Tibial artery (tissue), 4 donors: ENCODE measurements around the gene PLXNA2.

ENCODE experiments used
- DNase-seq, 2 donors: peaks; one replicate each; pipeline ENCODE4 v3.0.0-alpha.2; 2019
- H3K27ac ChIP-seq, 2 donors: fragments of 200-600 bp; sonication (generic) in 1 of 2; 1 replicate in 1 of 2; 2 replicates in 1 of 2; pipeline ENCODE4 v1.5.1; 2018 to 2019; ENCODE audit warnings: mild to moderate bottlenecking in 1 of 2
- H3K27me3 ChIP-seq, 2 donors: fragments of 200-600 bp; sonication (generic) in 1 of 2; one replicate each; pipeline versions ENCODE4 v1.5.1 to v1.6.0; 2016 to 2019
- H3K36me3 ChIP-seq, 3 donors: fragments of 200-600 bp; sonication (generic) in 2 of 3; one replicate each; pipeline ENCODE4 v1.5.1; 2016 to 2019; ENCODE audit warnings: mild to moderate bottlenecking in 2 of 3
- H3K4me1 ChIP-seq, 4 donors: fragments of 200-600 bp; sonication (generic) in 2 of 4; 1 replicate in 3 of 4; 2 replicates in 1 of 4; pipeline ENCODE4 v1.5.1; 2016 to 2019
- H3K4me3 ChIP-seq, 2 donors: fragments of 200-600 bp; sonication (generic) in 1 of 2; 1 replicate in 1 of 2; 2 replicates in 1 of 2; pipeline ENCODE4 v1.5.1; 2018 to 2019; ENCODE audit warnings: mild to moderate bottlenecking in 2 of 2
- H3K9me3 ChIP-seq, 3 donors: fragments of 200-600 bp; sonication (generic) in 1 of 3; one replicate each; pipeline ENCODE4 v1.5.1; 2016 to 2019
- intact Hi-C: fragments of 100-400 bp; cut with DNase I; formaldehyde crosslinking; loops from one replicate; pipeline ENCODE4 v1.15.0; 2023; ENCODE audit warnings: low total_unique reads
- TF ChIP-seq, protein P1 (sequence below), 2 experiments: fragments of 200-600 bp in 1 of 2; fragments of 450-650 bp in 1 of 2; IDR thresholded peaks; one replicate each; pipeline ENCODE4 v1.5.1; 2017 to 2019; ENCODE audit warnings: antibody characterized with exemption in 2 of 2, mild to moderate bottlenecking in 1 of 2, moderate library complexity in 1 of 2

The PLXNA2 gene

DNA sequence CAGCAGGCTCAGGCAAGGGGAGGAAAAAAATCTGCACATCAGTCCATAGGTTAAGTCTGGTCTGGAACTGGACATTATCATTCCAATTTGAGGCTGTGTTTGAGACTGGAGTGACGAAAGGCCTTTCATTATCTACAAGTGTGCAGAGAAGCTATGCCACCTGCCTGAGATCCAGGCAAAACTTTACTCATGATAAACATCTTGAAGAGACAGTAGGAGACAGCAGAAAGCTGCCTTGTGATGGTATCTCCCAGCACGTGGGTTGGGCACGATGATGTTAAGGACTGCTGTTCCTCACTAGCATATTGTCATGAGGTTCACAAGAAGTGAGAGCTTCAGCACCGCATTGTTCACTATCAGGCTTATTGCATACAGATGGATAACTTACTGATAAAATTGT is 126.4 kb downstream of the PLXNA2 start:
- H3K9me3 ChIP-seq = no peaks in the 10 kb centered on the region
- H3K27me3 ChIP-seq = no peaks in the 10 kb centered on the region
- no peak overlapping the region for H3K27ac ChIP-seq
- no peak overlapping the region for H3K4me3 ChIP-seq
- DNase-seq = no peak
- intact Hi-C loops = no loop called here
- no peaks in the 10 kb centered on the region for H3K36me3 ChIP-seq
- TF ChIP-seq, protein P1, sequence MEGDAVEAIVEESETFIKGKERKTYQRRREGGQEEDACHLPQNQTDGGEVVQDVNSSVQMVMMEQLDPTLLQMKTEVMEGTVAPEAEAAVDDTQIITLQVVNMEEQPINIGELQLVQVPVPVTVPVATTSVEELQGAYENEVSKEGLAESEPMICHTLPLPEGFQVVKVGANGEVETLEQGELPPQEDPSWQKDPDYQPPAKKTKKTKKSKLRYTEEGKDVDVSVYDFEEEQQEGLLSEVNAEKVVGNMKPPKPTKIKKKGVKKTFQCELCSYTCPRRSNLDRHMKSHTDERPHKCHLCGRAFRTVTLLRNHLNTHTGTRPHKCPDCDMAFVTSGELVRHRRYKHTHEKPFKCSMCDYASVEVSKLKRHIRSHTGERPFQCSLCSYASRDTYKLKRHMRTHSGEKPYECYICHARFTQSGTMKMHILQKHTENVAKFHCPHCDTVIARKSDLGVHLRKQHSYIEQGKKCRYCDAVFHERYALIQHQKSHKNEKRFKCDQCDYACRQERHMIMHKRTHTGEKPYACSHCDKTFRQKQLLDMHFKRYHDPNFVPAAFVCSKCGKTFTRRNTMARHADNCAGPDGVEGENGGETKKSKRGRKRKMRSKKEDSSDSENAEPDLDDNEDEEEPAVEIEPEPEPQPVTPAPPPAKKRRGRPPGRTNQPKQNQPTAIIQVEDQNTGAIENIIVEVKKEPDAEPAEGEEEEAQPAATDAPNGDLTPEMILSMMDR (IDR thresholded peaks at IDR 0.05) = no peak
- H3K4me1 ChIP-seq = peaks cover 0 to 19% (median 5%) of the 10 kb centered on the region in 4 donors

DNA sequence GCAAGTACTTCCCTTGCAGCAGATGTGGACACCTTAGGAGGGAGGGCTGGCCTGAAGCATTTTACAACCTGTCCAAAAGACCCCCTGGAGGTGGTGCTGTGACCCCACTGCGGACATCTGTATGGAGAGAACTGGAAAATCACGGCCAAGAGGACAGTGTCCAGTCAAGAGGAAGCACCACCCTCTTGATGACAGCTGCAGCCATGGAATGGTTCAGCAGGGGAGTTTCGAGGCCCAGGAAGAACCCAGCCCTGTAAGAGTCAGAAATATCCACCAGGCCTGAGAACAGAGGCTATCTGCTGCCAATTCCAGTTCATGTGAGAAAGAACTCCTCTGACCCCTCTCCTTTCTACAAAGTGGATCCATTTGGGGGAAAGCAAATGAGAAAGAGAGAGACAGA is 126.8 kb downstream of the PLXNA2 start:
- Histone ChIP-seq H3K4me3 (no peak overlapping the region), H3K36me3 (no peaks in the 10 kb centered on the region), H3K27ac (no peak overlapping the region), H3K4me1 (peaks cover 0 to 19% (median 5%) of the 10 kb centered on the region in 4 donors), H3K27me3 (no peaks in the 10 kb centered on the region), H3K9me3 (no peaks in the 10 kb centered on the region)
- TF ChIP-seq, protein P1 (IDR thresholded peaks at IDR 0.05) = no peak
- no peak for DNase-seq
- intact Hi-C loops = no loop called here

DNA sequence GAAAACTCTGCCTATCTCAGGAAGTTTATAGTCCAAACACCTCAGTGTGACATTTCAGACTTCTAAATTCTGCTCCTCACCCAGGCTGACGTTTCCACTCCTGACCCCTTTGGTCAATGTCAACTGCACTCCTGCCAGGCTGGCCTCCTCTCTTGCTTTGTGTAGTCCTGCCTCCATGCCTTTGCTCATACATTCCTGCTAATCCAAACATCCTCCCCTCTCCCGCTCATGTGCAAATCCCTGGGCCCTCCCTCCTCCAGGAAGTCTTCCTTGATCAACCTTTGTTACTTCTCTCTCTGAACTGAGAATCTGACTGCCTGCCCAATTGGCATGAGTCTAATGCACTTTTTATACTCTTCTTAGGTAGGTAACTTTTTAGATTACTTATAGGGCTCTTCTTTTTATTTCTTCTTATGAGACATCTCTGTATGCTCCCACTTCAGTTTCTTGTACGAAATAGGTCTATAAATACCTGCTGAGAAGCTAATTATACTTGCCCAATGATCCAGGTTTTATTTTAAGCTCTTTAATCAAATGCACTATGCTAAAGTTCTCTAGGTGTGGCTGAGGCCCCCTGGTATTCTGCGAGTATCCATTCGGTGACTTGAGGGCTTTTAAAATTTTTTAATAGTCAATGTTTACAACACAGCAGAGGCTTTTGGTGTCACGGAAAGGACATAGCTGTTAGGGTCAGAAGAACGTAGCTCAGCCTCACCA is 128.1 kb downstream of the PLXNA2 start:
- Histone ChIP-seq H3K4me3 (no peak overlapping the region), H3K36me3 (no peaks in the 10 kb centered on the region), H3K27me3 (no peaks in the 10 kb centered on the region), H3K27ac (no peak overlapping the region), H3K4me1 (peaks cover 0 to 19% (median 5%) of the 10 kb centered on the region in 4 donors), H3K9me3 (no peaks in the 10 kb centered on the region)
- intact Hi-C loops = no loop called here
- TF ChIP-seq, protein P1 (IDR thresholded peaks at IDR 0.05) = no peak
- DNase-seq = no peak

DNA sequence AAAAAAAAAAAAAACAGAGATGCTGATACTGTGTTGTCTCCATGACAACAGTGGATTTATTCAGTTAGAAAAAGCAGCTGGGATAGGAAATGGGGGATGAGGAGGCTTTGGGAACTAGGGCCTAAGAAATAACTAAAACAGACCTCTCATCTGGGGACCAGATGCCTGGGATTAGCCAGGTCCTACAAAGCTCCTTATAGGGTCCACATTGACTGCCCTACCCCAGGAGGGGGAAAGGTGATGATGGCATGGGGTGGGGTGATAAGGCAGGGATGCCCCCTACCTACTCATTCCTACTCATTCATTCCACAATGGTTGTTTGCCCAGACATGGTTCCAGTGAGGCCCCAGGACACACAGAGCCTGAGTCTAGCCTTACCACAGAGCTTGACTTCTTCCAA is 131.2 kb downstream of the PLXNA2 start:
- H3K4me1 ChIP-seq = peaks cover 0 to 5% (median 2%) of the 10 kb centered on the region in 4 donors
- H3K9me3 ChIP-seq = no peaks in the 10 kb centered on the region
- H3K27me3 ChIP-seq = no peaks in the 10 kb centered on the region
- DNase-seq = no peak
- no peaks in the 10 kb centered on the region for H3K36me3 ChIP-seq
- H3K4me3 ChIP-seq = no peak overlapping the region
- no peak overlapping the region for H3K27ac ChIP-seq
- TF ChIP-seq, protein P1 (IDR thresholded peaks at IDR 0.05) = no peak
- intact Hi-C loops = no loop called here

DNA sequence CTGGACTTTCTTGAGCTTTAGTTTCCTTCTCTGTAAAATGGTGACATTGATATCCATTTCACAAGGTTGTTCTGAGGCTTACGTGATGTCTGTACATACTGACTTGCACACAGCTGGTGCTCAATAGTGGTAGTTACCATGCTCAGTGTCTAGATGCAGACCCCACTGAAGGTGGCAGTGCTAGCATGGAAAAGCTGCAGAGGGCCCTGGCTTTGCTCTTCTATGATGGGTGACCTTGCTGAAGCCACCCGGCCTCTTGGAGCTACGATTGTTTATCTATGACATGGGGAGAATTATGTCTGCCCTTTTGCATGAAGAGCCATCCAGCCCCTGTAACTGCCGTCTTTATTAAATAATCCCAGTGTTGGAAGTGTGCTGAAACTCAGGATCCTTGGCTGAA is 131.8 kb downstream of the PLXNA2 start:
- TF ChIP-seq, protein P1 (IDR thresholded peaks at IDR 0.05) = no peak
- no peak for DNase-seq
- Histone ChIP-seq H3K4me3 (no peak overlapping the region), H3K4me1 (peaks cover 0 to 11% (median 4%) of the 10 kb centered on the region in 4 donors), H3K27ac (no peak overlapping the region), H3K9me3 (no peaks in the 10 kb centered on the region), H3K27me3 (no peaks in the 10 kb centered on the region), H3K36me3 (no peaks in the 10 kb centered on the region)
- intact Hi-C loops = no loop called here
